Upper lobe of left lung (tissue), 4 donors: ENCODE measurements around the gene THBD.

Experiments
- CTCF ChIP-seq, 6 experiments: fragments of 450-650 bp in 4 of 6; fragments of 200-600 bp in 2 of 6; sonication (generic) in 2 of 6; IDR thresholded peaks; one replicate each; pipeline ENCODE4 v1.5.1; 2016 to 2019; ENCODE audit warnings: antibody characterized with exemption in 6 of 6
- EP300 ChIP-seq, 4 donors: sonication (generic); formaldehyde crosslinking; IDR thresholded peaks; one replicate each; pipeline ENCODE4 v1.5.1; 2017; ENCODE audit warnings: antibody characterized with exemption in 4 of 4, control low read depth in 2 of 4
- POLR2A ChIP-seq, 4 donors: fragments of 450-650 bp; IDR thresholded peaks; one replicate each; pipeline ENCODE4 v1.5.1; 2016 to 2017; ENCODE audit warnings: antibody characterized with exemption in 4 of 4, mild to moderate bottlenecking in 2 of 4
- POLR2AphosphoS5 ChIP-seq, 2 donors: sonication (generic); formaldehyde crosslinking; IDR thresholded peaks; one replicate each; pipeline ENCODE4 v1.5.1; 2017; ENCODE audit warnings: antibody characterized with exemption in 2 of 2

- no peak for TF ChIP-seq CTCF (IDR thresholded peaks at IDR 0.05)
- no peak for TF ChIP-seq POLR2A (IDR thresholded peaks at IDR 0.05)
- TF ChIP-seq POLR2AphosphoS5 (IDR thresholded peaks at IDR 0.05), result no peak
- TF ChIP-seq EP300 (IDR thresholded peaks at IDR 0.05), result no peak
Observed at GRCh38 chr20:23063581-23063980, 14.1 kb upstream of the THBD start.
